ENCODE results near the gene DGKB.

DGKB gene

DNA sequence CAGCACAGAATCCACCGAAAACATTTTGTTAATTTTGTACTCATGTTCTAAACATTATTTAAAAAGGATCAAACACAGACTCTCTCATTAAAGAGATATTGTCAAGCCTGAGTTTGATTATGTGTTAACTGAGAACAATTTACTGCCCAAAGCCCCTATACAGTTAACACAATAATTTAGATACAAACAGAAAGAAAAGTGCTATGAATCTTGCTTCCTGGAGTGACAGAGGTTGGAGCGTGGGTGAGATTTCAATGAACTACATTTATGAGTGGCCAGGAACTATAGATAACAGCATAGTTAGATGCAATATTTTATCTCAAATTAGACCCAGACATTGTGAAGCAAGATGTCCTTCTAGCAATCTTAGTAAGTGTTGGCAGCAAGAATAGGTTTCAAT lies 464.2 kb downstream of the DGKB start:
- DNase-seq: no peak

DNA sequence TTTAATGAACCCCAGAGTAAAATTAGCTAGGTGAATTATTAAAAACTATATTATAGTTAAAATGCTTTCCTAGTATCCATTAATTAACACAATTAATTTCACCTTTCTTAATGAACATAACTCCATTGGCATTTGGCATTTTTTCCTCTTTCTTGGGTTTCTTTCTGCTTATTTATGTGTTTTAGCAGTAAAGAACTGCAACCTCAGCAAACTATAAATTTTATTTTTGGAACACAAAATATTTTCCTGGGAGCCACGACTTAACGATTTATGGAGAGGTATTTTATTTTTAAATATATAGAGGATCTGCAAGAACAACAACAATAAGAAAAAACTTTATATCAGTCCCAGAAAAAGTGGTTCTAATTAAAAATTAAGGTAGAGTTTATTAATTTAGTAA lies 465.7 kb downstream of the DGKB start:
- DNase-seq: no peak

DNA sequence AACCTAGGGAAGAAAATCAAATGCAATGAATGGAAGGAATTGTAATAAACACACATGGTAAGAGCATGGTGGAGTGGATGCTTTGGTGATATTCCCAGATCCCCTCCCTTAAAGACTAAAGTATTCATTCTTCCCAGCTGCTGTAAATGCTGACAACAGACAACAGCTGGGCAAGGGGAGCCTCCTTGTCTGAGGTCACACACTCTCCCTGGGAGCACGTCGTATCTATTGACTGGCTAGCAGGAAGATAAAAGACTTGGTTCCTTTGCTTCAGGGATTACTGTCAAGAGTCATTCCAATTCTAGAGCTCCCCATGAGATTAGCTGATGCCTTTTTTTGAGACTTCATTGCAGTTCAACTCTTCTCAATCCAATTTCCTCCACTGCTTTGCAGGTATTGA lies 469.6 kb downstream of the DGKB start:
- DNase-seq: no peak

DNA sequence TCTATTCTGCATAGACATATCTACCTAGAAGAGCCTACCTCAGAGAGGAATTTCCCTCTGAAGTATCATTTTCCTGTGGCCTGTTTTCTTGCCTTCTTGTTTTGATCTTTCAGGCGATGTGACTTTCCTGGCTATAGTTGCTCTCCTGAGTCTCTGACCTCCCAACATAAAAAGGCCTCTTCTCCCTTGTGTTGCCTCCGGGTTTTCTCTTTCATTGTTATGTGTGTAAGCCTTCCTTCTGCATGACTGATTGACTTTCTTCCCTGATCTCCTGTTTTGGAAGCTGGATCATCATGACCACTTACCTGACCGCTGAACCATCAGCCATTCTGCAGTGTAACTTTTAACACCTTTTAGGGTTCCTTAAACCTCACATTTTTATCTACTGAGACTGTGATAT lies 471.6 kb downstream of the DGKB start:
- no peak for DNase-seq

DNA sequence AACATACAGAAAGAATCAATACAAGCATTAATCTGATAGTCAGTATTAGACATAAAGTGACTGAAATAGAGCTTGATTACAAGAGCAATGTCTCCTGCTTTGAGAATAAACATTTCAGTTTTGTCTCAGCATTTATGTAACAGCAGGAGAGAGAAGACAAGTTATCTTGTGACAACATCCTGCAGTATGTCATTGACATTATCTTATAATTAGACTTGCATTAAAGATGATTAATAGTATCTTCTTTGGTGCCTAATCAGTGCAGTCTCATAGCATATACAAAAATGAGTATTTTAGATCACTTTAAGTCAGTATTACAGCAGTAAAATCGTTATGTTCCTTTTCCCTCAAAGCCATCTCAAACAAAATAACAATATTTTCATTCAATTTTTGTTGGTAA lies 477.0 kb downstream of the DGKB start:
- no peak for DNase-seq

DNA sequence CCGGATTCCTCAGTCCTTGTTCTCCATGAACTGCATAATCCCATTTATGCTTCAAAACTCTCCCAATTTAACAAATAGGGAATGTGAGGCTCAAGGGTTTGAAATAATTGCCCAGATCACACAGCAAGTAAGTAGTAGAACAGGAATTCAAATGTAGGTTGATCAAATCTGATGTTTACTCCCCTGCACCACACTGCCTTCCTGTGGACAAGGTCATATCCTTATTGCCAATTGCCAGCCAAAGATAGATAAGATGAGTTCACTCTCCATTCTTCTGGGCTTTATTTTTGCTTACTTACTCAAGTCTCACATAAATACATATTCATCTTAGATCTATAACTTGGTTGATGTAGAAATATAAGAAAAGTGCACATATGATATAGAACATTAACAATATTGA lies 477.9 kb downstream of the DGKB start:
- DNase-seq: no peak

DNA sequence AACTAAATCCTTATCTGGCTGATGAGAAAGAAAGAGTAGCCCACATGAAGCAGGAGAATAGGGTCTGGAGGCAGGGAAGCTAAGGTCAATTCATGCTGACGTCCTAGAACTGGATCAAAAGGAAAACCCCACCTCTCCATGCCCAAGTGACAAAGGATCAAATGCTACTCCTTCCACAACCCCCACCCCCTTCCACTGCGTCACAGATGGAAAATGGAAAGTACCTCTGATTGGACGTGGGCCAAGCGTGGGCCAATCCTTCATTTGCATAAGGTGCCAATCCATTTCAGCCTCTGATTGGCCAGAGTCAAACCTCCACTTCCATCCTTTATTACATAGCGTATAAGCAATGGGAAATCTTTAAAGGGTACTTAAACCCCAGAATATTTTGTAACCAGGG lies 481.8 kb downstream of the DGKB start:
- no peak for DNase-seq

DNA sequence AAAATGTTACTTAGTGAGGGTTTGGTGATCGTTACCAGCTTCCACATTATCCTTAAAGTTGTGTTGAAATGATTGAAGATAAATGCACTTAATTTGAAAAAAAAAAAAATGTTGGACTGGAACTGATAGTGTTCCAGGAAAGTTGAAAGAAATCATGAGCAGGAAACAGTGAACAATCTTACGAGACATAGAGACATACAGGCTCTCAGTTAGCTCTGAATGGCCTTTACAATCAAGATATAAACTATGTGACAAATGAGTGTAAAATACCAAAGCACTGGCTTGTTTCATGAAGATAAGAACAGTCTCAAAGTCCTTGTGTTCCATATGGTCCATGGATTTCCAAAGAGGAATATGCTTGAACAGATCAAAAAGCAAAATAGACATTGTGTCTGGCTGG lies 483.0 kb downstream of the DGKB start:
- DNase-seq: no peak

DNA sequence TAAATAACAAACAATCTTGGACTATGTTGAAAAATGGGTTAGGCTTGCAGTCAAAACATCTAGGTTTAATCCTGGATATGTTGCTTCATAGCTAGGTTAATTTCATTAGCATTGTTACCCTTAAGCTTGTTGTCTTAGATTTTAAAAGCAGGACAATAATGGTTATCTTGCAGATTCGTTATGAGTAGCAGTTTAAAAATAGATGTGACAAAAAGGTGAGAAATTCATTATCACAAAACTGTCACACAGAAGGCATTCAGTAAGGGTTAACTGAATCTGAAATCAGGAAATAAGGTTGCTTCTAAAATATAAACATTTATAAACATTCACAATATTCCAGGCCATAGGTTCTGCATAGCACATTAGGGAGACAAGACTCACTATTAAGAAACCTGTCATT lies 483.9 kb downstream of the DGKB start:
- DNase-seq: no peak

DNA sequence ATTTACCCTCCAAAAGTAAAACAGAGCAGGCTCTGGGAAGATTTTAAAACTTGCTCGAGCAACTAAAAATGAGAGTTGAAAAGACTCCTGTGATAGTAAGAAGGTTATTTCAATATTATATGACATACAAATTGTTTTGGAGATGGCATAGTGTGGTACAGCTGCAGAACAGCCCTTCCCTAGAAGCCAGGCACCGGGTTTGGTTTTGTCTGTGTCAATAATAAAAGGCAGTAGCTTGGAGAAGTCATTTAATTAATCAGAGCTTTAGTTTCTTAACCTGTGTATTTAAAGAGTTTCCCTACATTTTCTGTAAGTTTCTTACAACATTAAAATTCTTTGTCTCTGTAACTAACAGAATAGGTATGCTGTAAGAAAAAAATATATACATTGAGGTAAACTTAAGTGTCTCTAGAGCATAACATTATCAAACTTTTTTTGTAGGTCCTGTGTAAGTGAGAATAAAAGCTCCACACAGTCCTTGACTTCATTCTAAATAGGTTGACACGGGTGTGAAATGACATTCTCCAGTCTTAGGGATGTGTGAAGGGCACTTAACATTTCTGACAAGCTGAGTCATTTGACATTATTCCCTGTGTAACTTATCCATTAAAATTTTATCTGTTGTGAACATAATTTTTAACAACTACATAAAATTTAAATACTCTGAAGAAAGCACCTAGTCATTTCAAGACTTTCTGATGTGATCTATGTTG lies 488.1 kb downstream of the DGKB start:
- DNase-seq: no peak

DNA sequence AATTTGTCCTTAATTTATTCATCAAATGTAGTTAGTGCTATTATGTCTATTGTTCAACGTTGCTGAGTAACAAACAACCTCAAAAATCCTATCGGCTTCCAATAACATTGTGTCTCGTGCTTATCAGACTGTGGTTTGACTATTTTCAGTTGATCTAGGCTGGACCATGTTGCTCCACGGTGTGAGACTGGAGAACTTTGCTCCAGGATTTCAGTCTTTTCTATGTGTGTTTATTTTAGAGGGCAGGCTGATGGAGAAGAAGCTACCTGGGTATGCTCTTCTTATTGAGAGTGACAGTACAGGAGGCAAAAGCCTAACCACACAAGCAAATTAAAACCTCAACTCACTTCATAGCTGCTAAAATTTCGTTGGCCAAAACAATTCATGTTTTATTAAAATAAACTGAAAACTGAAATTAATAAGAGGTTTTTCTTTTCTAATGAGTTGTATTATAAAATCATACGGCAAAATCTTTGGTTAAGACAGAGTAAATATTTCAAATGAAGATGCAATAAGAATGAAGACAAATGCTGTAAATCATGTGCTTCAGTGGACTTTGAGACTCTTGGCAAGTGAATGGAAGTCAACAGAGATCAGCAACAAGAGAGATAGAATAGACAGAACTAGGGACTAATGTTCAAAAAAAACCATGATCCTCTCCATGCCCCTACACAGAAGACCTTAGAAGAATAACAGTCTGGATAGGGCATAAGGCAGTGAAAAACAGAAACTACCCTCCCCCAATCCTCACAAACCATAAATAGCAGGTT lies 495.1 kb downstream of the DGKB start:
- DNase-seq: no peak

DNA sequence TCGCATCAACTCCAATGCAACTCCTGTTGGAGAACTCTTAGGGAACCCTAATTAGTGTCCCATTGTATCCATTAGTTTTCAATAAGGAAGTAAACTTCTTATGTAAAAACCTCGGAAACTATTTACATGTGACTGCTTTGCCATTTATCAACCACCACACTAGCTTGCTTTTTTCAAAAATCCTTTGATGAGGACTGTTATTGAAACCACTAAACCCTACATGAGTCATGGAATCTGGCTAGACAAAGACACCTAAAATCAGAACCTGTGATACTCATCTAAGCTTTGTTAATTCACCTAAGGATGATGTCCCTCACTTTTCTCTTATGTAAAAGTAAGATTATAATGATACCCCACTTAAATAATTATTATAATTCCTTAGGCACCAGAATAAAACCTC lies 499.0 kb downstream of the DGKB start:
- peak; percentile 2 for DNase-seq

DNA sequence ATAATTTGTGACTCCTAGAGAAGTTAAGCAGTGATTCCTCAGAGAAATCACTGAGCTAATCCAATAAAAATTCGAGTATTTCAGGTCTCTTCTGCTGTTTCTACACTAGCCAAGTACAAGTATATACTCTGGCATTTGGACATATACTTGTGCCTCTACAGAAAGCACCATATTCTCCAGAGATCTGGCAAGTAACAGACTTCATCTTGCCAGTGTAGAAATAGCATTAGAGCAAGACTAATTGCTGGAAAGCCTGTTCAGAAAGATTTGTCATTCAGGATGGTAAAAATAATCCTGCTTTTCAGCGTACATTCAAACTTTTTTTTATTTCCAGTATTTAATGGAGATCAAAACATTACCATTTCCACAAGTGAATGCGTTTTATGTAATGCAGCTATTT lies 502.3 kb downstream of the DGKB start:
- no peak for DNase-seq

DNA sequence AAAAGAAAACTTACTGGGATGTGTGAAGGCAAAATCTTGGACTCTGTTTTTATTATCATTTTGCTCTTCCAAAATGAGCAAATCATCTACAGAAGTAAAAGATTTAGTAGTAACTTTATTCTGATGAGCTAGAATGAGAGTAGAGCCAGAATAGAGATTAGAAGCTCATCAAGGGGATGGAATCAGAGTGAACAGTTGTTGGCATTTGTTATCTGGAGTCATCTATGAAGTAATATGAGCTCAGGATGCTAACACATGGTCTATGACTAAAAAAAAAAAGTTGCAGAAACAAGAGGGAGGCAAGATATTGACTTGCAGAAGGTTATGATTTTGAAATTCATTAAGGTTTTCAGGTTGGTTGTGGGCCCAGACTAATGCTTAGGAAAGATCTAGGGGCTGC lies 504.0 kb downstream of the DGKB start:
- DNase-seq: no peak

DNA sequence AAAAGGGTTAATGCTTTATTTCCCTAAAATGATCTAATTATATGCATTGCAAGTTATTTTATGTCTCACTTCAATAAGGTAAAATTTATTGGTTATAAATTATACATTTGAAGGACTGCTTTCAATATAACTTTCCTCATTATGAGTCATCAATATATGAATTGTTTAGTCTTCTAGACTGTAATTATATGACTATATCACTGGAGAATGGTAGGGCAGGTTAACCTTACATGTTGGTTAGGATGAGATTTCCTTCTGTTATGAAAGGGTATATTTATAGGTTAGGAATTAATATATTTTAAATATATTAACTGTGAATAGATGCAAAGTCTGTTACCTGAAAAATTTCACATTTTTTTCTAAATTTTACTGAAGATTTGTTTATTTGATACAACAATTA lies 506.7 kb downstream of the DGKB start:
- DNase-seq: no peak

DNA sequence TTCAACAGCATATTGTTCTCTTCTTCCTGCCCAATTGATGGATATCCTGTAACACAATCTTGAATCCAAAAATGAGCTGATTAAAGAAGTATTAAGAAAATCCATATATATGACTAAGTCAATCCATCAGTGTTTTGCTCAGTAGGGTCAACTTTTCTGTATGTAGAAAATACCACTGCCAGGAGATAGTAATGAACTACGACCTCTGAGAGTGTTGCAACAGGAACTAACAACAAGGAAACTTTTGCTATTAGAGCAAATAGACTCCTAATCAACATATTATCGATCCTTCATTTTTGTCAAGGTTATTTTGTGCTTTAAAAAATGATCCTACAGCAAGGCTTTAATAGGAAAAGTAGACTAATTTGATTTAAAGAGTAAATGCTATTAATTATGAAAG lies 507.8 kb downstream of the DGKB start:
- DNase-seq: no peak

DNA sequence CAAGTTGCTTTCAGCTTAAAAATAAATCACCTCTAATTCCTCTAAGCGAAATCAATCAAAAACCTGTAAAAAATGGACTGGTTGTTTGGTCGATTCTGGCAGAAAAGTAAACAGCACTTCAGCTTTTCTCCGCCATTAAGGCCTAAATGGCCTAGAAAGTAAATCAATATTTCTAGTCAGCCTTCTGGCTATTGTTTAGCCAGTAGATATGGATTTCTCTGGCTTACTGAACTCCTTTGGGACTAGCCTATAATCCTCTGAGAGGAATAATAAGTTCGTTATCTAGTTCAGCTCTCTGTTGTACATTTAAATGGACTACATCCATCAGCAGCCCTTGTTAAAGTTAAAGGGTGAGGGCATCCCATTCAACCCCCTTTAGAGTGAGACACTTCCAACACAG lies 513.0 kb downstream of the DGKB start:
- no peak for DNase-seq

DNA sequence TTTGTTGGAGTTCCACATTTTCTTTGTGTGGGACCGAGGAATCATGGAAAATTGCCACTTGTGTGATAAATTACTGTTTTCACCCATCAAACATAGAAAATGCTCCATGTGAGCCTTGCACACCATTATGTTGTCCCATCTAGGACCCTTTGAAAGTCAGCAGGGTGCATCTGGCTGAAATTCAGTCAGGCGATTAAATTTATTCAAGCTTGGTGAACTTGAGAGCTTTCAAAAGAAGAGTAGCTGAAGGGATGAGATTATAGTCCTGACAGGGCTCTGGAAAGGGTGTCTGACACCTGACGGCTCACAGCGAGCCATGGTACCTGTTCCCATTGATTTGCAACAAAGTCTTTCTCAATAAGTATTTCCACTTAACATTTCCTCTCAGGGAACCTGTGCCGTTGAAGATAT lies 513.4 kb downstream of the DGKB start:
- DNase-seq: no peak

DNA sequence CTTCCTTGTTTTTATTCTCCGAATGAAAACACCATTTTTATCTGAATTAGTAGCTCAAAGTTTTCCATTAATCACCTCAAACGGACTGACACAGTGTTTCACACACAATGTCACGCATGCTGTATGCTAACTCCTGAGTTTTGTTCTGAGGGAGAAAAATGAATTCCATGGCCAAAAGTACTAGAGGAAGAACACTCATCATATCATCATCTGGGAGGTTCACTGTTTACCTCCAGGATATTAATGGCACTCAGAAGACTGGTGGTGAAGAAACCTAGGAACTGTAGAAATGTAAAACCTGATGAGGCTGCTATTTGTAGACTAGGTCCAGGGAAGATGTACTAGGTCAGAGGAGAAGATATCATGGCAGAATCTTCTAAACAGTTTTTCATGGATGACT lies 517.5 kb downstream of the DGKB start:
- DNase-seq: no peak

DNA sequence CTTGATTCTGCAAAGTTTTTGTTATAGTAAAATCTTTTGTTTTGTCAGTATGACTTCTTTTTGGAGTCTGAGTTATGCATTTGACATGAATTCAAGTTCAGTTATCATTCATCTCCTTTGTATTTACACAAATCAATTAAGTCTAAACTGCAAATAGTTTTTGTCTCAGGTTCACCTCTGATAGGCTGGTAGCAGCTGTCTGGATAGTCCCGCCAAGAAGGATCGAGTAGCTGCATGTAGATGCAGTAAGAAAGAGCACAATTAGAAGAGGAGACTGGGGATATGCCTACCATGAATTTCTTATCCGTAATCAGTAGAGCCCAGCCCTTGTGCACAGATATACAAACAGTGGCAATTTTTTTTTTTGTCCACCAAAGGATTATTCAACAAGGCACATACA lies 520.6 kb downstream of the DGKB start:
- no peak for DNase-seq

DNA sequence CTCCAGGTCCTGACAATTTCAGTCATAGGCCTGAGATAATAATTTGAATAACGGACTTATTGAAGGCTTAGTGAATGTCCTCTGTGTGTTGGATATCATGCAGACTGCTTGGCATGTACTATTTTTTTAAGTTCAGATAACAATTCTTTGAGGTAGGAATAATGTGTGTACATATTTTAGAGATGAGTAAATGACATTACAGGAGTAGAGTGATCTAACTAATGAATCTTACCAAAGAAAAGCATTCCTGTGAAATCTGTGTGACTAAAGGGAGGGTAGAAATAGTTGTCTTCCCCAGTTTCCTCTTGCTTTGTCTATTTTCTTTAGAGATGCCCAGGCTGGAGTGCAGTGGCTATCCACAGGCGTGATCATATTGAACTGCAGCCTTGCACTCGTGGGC lies 521.2 kb downstream of the DGKB start:
- DNase-seq: no peak

DNA sequence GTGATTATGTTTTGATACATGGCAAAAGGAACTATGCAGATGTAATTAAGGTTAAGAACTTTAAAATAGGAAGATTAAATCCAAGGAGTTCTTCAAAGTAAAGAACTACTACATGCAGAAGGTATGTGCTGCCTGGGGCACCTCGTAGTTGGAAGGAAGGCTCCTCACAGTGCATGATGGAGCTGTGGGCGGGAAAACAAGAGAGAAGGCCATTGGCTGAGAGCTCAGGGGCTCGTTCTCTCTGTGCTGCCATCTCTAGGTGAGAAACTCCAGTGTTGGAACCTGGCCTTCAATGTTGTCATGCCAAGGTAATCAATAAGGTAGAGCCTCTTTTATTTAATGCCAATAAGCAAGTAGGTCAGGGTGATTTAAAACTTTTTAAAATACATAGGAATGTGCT lies 521.7 kb downstream of the DGKB start:
- DNase-seq: no peak

DNA sequence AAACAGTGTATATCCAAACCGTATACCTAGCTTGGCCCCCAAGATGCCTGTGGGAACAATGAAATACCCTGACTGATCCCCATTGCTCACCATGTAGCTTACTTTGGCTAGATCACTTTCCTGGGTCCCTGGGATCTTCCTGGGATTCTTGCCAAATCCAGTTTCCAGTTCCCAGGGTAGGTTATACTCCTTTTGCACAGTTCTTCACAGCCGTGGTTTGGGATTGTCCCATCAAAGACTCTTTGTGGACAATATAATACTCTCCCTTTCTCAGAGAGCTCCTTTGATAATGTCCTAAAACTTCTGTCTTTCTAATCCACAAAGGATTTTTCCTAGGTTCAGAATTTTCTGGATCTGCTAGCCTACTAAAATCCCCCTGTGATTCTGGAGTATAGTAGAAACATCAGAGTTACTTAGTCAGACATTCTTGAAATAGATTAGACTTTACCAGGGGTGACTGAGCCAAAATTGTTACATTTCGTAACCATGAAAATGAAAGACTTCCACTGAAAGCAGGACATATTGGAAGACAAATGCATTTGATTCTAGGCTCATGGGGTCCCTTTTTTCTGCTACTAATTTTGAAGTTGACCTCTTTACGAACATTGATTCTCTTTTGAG lies 524.8 kb downstream of the DGKB start:
- no peak for DNase-seq

DNA sequence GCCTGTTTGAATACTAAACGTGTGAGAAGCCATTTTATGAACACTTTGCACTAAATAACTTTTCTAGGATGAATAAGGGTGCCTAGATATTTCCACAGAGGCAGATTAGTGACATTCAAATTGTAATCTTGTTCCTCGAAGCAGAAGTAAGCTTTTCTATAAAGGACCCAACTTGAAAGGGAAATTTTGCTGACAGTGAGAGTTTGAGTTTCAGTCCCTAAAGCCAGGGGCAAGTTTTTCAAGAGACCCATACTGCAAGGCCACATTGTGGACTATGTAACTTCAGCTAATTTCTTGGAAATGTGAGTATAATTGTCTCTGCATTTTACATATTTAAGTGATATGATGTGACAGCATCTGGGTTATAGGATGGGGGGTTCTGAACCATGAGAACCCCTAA lies 525.8 kb downstream of the DGKB start:
- no peak for DNase-seq

DNA sequence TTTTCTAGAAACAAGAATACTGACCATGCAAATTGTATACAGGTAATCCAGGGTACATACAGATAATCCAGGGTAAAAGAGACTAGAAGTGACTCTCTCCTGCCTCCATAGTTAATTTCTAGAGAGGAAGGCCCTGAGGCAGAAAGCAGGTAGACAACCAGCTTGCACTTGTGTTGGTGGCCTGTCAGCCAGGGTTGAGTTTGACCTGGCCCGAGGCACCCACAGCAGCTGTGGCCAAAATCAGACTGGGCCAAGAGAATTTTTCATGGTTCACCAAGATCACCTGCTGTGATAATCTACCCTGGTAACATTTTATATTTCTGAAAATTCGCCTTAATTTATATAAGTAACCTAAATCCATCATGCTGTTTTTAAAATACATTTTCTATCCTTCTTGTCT lies 526.6 kb downstream of the DGKB start:
- no peak for DNase-seq

Measured in CD4-positive, alpha-beta T cell treated with Interleukin-12 subunit alpha and Interleukin-12 subunit beta, for 1 hour (primary cell).